A549 treated with GW870086 at 1 μM for 4 hours (cell line): ENCODE data around the gene TUBA3C. TPM values are rescaled to one million over a fixed set of nuclear protein-coding genes. Genes with fewer than 3 reads are reported as not detected.

Experiments
- total RNA-seq: library from RNA; stranded (reverse); fragments of 200-300 nt; extraction: Qiagen RNA extraction; gene quantifications from 5 replicates; pipeline ENCODE4 v1.2.3, GENCODE V29; 2022; ENCODE audit warnings: low read depth

Gene TUBA3C
- not detected in 5 replicates for total RNA-seq

DNA sequence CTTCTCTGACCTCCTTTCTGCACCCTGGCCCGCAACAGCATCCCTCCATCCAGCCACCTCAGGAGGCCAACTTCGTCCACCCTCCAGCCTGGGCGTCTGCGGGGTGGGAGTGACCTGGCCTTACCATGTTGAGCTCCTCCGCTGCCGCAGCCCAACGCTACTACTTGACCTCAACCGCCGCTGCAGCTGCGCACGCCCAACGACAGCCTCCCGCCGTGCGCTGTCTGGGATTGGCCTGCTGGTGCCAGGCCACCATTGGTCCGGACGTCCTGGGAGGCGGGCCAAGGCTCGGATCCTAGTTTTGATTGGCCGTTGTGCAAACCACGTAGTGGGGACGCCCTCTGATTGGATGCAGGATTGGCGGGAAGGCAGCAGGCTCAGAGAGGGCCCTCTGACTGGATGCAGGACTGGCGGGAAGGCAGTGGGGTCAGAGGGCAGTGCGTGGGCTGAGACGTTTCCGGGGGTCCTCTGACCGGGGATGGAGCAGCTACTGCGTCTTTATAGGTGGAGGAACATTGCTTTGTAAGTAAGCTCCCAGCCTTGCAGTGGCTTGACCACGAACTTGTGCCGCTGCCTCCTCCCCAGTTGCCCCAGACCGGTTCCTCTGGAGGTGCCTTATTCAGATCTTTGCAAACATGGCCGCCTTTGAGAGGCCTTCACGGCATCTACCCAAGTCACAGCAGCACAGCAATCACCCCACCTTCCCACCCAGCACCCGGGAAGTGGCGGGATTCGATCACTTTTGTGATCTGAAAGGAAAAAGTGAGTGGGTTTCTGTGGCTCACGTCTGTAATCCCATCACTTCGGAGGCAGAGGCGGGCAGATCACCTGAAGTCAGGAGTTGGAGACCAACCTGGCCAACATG lies at the start of gene TUBA3C:
Gene TUBA3C, minus strand, starts transcription at position 204 of the 865 bp plus-strand sequence. Its CDS starts 77 bp downstream, at position 127.

